Aorta (tissue), 5 donors: ENCODE data around the gene NR3C2. TPM values are rescaled to one million over a fixed set of nuclear protein-coding genes. Genes with fewer than 3 reads are reported as not detected.

ENCODE experiments used
- ATAC-seq: fragments of 200-7000 bp; cut with Tn5 transposase; one replicate; pipeline ENCODE4 v1.9.1; 2022; ENCODE audit warnings: moderate library complexity; ENCODE audit not compliant: low FRiP score
- DNase-seq, 2 donors: peaks; one replicate each; pipeline ENCODE4 v3.0.0-alpha.2; 2020
- H3K27ac ChIP-seq, 2 donors: one replicate each; pipeline ENCODE4 v1.5.1; 2013; ENCODE audit warnings: low read length in 2 of 2, mild to moderate bottlenecking in 2 of 2, moderate library complexity in 2 of 2, control low read depth in 1 of 2, inconsistent platforms in 1 of 2, low read depth in 1 of 2
- H3K27me3 ChIP-seq, 2 donors: one replicate each; pipeline ENCODE4 v1.6.1; 2013; ENCODE audit warnings: control low read depth in 1 of 2, low read length in 1 of 2, mild to moderate bottlenecking in 1 of 2, moderate library complexity in 1 of 2; ENCODE audit not compliant: insufficient read depth in 2 of 2, control insufficient read depth in 1 of 2
- H3K36me3 ChIP-seq, 2 donors: one replicate each; pipeline ENCODE4 v1.6.1; 2013; ENCODE audit warnings: control low read depth in 1 of 2, low read length in 1 of 2, mild to moderate bottlenecking in 1 of 2; ENCODE audit not compliant: insufficient read depth in 2 of 2, control insufficient read depth in 1 of 2
- H3K4me1 ChIP-seq, 2 donors: one replicate each; pipeline ENCODE4 v1.6.1; 2013; ENCODE audit warnings: low read length in 2 of 2, control low read depth in 1 of 2, mild to moderate bottlenecking in 1 of 2, moderate library complexity in 1 of 2; ENCODE audit not compliant: insufficient read depth in 2 of 2, control insufficient read depth in 1 of 2
- H3K4me3 ChIP-seq, 2 donors: one replicate each; pipeline ENCODE4 v1.5.1; 2013; ENCODE audit warnings: low read length in 2 of 2, control low read depth in 1 of 2, mild to moderate bottlenecking in 1 of 2
- H3K9me3 ChIP-seq: one replicate; pipeline ENCODE4 v1.6.1; 2013; ENCODE audit warnings: mild to moderate bottlenecking, low read length; ENCODE audit not compliant: control insufficient read depth
- WGBS, 2 donors: extraction: QIAGEN DNeasy Blood & Tissue Kit; methylation state at CpG; one replicate each; pipeline ENCODE4 v1.1.7; 2013; 5-methylcytosine and 5-hydroxymethylcytosine counted together
- intact Hi-C, 2 donors: fragments of 100-400 bp; cut with DNase I; formaldehyde crosslinking; loops; one replicate each; pipeline versions ENCODE4 v1.14.2 to v1.15.0; 2022
- polyA plus RNA-seq, 2 donors: library from polyadenylated mRNA; stranded (reverse); fragments of 200-250 nt; gene quantifications; one replicate each; pipeline ENCODE4 v1.2.3, GENCODE V29; 2013
- total RNA-seq, 2 donors: library from RNA; stranded (reverse); fragmentation: NEBNext Ultra II Directional; extraction: Animal tissue kit (Norgen Biotek cat#: 25700); gene quantifications; one replicate each; pipeline ENCODE4 v1.2.1, GENCODE V29; 2021
- donor health status: healthy with polysubstance abuse.
- donor health status: Bipolar disorder and iron deficiency.
- donor health status: DM: no; HTN: no; CAD: no.
- donor health status: DM: no; HTN: no; CAD: no.
- donor health status: DM: yes; HTN: yes; CAD: no.

The NR3C2 gene
- total and polyA plus RNA-seq, 4 donors, result 3.4 to 22.9 (median 6.9) TPM

- H3K27ac ChIP-seq, result no peak overlapping the region
- no peak overlapping the region for H3K4me3 ChIP-seq
- H3K27me3 ChIP-seq, result no peaks in the 10 kb centered on the region
- DNase-seq (no peak), ATAC-seq (no peak)
- whole genome bisulfite sequencing, 2 donors, result 90 to 93% methylated on average over 4 of the region's 4 CpGs
- H3K9me3 ChIP-seq, result no peaks in the 10 kb centered on the region
- H3K4me1 ChIP-seq, result no peaks in the 10 kb centered on the region
- no peaks in the 10 kb centered on the region for H3K36me3 ChIP-seq
- intact Hi-C loops, result no loop called here
Measured at GRCh38 chr4:148253768-148254167, 188.4 kb downstream of the NR3C2 start.

GRCh38 chr4:148248824-148249223, 193.4 kb downstream of the NR3C2 start:
- no peak for ATAC-seq
- H3K4me1 ChIP-seq, result no peaks in the 10 kb centered on the region
- no peaks in the 10 kb centered on the region for H3K27me3 ChIP-seq
- H3K9me3 ChIP-seq, result no peaks in the 10 kb centered on the region
- H3K36me3 ChIP-seq, result no peaks in the 10 kb centered on the region
- H3K4me3 ChIP-seq, result no peak overlapping the region
- H3K27ac ChIP-seq, result no peak overlapping the region
- DNase-seq, result no peak
- WGBS, 2 donors, result 81 to 92% methylated on average over 4 of the region's 4 CpGs
- intact Hi-C loops, result no loop called here

- ATAC-seq (no peak), DNase-seq (no peak)
- Histone ChIP-seq H3K4me1 (no peaks in the 10 kb centered on the region), H3K36me3 (no peaks in the 10 kb centered on the region), H3K27me3 (no peaks in the 10 kb centered on the region), H3K4me3 (no peak overlapping the region), H3K27ac (no peak overlapping the region), H3K9me3 (no peaks in the 10 kb centered on the region)
- intact Hi-C loops, result no loop called here
- WGBS, 2 donors, result 47 to 60% methylated on average over 3 of the region's 3 CpGs
Measured at GRCh38 chr4:148245015-148245414, 197.2 kb downstream of the NR3C2 start.

GRCh38 chr4:148243837-148244236, 198.4 kb downstream of the NR3C2 start:
- intact Hi-C loops, result no loop called here
- no peak for DNase-seq
- 86 to 88% methylated on average over 6 of the region's 6 CpGs for WGBS, 2 donors
- Histone ChIP-seq H3K4me3 (no peak overlapping the region), H3K36me3 (no peaks in the 10 kb centered on the region), H3K4me1 (no peaks in the 10 kb centered on the region), H3K27ac (no peak overlapping the region), H3K9me3 (no peaks in the 10 kb centered on the region), H3K27me3 (no peaks in the 10 kb centered on the region)
- ATAC-seq, result no peak

- H3K27me3 ChIP-seq, result no peaks in the 10 kb centered on the region
- no peak overlapping the region for H3K27ac ChIP-seq
- DNase-seq, result no peak
- no peak overlapping the region for H3K4me3 ChIP-seq
- no peaks in the 10 kb centered on the region for H3K9me3 ChIP-seq
- 93 to 96% methylated on average over 4 of the region's 4 CpGs for WGBS, 2 donors
- H3K36me3 ChIP-seq, result no peaks in the 10 kb centered on the region
- ATAC-seq, result no peak
- H3K4me1 ChIP-seq, result no peaks in the 10 kb centered on the region
- intact Hi-C loops, result no loop called here
Measured at GRCh38 chr4:148240241-148240640, 202.0 kb downstream of the NR3C2 start.

GRCh38 chr4:148239494-148239985, 202.7 kb downstream of the NR3C2 start:
- no peak overlapping the region for H3K27ac ChIP-seq
- no peaks in the 10 kb centered on the region for H3K4me1 ChIP-seq
- no peak overlapping the region for H3K4me3 ChIP-seq
- H3K36me3 ChIP-seq, result no peaks in the 10 kb centered on the region
- intact Hi-C loops, result no loop called here
- H3K9me3 ChIP-seq, result no peaks in the 10 kb centered on the region
- ATAC-seq (no peak), DNase-seq (no peak)
- 83 to 88% methylated on average over 5 of the region's 5 CpGs for WGBS, 2 donors
- no peaks in the 10 kb centered on the region for H3K27me3 ChIP-seq

- intact Hi-C loops, result no loop called here
- H3K4me1 ChIP-seq, result no peaks in the 10 kb centered on the region
- no peaks in the 10 kb centered on the region for H3K36me3 ChIP-seq
- ATAC-seq (no peak), DNase-seq (no peak)
- no peak overlapping the region for H3K27ac ChIP-seq
- H3K27me3 ChIP-seq, result no peaks in the 10 kb centered on the region
- WGBS, 2 donors, result 87 to 94% methylated on average over 4 of the region's 4 CpGs
- H3K4me3 ChIP-seq, result no peak overlapping the region
- no peaks in the 10 kb centered on the region for H3K9me3 ChIP-seq
Measured at GRCh38 chr4:148238811-148239493, 203.3 kb downstream of the NR3C2 start.

- 56 to 57% methylated on average over 3 of the region's 3 CpGs for WGBS, 2 donors
Measured at GRCh38 chr4:148238086-148238485, 204.1 kb downstream of the NR3C2 start.

GRCh38 chr4:148235809-148236208, 206.4 kb downstream of the NR3C2 start:
- Histone ChIP-seq H3K27me3 (no peaks in the 10 kb centered on the region), H3K27ac (no peak overlapping the region), H3K4me3 (no peak overlapping the region), H3K36me3 (no peaks in the 10 kb centered on the region), H3K9me3 (no peaks in the 10 kb centered on the region), H3K4me1 (no peaks in the 10 kb centered on the region)
- no peak for ATAC-seq
- DNase-seq, result no peak
- intact Hi-C loops, result no loop called here
- 77 to 87% methylated on average over 3 of the region's 3 CpGs for WGBS, 2 donors

More at GRCh38 chr4:148238086-148238485, 204.1 kb downstream of the NR3C2 start:
- Histone ChIP-seq H3K4me1 (no peaks in the 10 kb centered on the region), H3K4me3 (no peak overlapping the region), H3K27ac (no peak overlapping the region), H3K9me3 (no peaks in the 10 kb centered on the region), H3K36me3 (no peaks in the 10 kb centered on the region), H3K27me3 (no peaks in the 10 kb centered on the region)
- intact Hi-C loops, result no loop called here
- no peak for DNase-seq
- ATAC-seq, result no peak
